NCI-H748 (cell line): ENCODE data around the gene ACSS1.
"Not testable (repeated sequence)": the region's sequence is repeated elsewhere in the genome, so short reads cannot be mapped to it uniquely, and the experiment has no call there.

Source experiments
- DNase-seq: peaks from one replicate; lab custom pipeline; 2025; ENCODE audit not compliant: unreplicated experiment; lab: John Stamatoyannopoulos, UW

Gene ACSS1

DNA sequence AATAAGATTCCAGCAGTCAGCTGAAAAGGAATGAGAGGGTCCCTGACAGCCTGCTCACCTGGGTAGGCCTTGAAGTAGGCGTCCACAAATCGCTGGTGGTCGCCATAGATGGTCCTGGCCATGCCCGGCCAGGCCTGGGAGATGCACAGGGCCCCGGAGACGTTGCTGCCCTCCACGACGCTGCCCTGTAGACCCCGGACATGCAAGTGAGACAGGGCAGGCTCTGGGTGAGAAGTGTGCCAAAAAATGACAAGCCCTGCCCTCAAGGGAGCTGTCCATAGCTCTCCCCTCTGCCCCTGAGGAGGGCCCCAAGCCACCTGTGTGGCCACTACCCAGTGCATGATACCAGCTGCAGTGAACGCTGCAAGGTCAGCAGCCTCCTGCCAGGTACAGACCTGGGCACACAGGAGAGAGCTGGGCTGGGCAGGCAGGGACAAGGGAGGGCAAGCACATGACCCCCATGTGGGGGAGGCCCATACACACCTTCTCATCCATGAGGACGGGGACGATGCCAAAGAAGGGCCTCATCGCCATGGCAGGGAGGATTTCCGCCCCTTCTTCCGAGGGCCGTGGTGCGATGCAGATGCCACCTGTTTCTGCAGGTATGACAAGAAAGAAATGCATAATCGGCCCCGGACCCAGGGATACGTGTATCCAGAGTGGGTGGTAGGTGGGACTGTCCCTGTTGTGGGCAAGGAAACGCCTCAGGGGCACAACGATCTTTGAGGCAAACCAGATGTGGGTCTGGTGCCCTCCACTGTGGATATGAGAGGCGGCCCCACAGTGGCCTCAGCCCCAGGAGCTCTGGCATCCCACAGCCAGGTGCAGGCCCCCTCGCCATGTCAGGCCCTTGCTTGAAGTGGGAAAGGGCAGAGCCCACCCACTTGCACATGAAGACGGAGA, 44.2 kb downstream of the ACSS1 start:
- DNase-seq, result no peak

DNA sequence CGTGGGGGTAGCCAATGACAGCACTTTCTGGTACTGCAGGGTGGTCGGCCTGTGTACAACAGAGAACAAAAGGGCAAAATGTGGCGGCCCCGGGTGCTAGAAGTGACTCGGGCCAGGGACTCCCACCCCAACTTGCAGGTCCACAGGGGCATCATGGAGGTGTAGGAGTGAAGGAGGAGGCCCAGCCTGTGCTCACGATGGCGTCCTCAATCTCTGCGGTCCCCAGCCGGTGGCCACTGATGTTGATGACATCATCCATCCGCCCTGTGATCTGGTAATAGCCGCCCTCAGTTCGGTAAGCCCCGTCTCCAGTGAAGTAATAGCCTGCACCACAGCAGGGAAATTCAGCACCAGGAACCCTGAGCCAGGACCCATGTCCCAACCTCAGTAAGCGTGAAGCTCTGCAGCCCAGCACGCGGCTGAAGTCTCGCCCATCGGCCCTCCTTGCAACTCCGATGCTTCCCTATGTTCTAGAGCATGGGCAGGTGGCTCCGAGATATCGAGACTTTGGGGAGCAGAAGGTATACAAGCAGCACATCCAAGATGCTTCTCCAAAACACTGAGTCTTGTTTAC, 45.2 kb downstream of the ACSS1 start:
- DNase-seq, result no peak

DNA sequence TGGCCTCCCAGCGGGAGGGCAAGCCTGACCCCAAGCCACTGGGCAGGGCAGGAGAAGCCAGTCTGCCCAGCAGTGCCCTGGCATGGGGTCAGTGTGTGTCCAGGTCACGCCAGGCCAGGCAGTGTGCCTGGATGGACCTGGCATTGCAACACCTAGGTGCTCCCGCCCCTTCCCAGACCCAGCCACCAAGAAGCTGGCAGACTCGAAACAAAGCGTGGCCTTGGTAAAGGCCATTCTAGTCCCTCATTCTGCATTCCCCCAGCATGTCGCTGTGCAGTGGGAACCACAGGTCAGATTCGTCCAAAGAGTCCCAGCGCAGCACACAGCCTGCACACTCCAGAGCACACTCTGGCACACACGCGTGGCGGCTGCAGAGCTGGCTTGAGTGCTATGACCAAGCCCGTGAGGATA, 46.1 kb downstream of the ACSS1 start:
- DNase-seq, result no peak

DNA sequence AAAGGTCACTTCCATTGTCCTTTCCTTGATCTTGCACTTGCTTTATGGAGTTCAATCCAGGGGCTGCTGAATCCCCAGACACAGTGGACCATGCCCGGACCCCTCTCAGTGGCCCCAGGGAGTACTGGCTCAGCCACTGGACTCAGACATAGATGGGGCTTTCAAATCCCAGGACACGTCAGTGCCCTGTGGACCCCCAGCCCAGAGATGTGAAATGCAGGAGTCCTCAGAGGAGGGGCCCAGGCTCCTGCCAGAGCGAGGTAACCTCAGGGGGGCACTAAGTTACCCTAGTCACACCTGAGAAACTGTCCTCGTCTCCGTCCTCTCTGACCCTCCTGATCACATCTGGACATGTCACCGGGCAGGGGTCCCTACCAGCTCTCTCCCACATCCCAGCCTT, 46.7 kb downstream of the ACSS1 start:
- DNase-seq, result no peak

DNA sequence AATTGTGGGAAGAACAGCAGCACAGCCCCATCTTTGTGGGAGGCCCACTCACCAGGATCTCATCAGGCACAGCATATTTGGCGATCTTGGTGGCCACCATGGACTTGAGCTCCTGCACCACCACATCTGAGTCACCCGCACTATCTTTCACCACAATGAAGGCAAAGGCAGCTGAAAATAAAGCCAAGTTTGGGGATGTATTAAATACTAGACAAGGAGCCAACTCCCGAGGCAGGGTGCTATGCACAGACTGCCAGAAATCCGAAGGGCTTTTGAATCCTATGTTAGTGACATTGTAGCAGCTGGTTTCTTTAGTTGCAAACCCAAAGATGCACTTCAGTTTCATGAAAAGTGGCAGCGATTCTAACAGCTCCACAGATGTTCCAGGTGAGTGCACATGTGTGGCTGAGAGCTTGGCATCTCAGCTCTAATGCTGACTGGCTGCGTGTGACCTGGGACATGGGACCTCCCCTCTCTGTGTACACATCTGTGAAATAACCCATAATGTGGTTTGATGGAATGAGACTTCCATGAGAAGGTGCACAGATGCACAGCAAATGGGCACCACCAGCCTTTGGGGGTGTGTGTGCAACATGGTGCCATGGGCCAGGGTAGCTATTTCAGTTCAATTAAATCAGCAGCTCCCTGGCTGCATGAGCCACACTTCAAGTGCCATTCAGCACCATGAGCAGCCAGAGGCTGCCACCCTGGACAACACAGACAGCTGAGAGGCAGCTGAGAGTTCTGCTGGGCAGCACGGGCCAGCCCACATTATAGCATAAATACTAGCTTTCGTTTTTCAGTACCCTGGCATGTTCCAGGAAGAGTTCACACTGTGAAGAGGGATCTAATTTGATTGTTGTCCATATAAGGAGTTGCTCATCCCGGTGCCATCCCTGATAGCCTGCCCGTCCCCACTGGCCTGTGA, 48.5 kb downstream of the ACSS1 start:
- DNase-seq, result no peak

DNA sequence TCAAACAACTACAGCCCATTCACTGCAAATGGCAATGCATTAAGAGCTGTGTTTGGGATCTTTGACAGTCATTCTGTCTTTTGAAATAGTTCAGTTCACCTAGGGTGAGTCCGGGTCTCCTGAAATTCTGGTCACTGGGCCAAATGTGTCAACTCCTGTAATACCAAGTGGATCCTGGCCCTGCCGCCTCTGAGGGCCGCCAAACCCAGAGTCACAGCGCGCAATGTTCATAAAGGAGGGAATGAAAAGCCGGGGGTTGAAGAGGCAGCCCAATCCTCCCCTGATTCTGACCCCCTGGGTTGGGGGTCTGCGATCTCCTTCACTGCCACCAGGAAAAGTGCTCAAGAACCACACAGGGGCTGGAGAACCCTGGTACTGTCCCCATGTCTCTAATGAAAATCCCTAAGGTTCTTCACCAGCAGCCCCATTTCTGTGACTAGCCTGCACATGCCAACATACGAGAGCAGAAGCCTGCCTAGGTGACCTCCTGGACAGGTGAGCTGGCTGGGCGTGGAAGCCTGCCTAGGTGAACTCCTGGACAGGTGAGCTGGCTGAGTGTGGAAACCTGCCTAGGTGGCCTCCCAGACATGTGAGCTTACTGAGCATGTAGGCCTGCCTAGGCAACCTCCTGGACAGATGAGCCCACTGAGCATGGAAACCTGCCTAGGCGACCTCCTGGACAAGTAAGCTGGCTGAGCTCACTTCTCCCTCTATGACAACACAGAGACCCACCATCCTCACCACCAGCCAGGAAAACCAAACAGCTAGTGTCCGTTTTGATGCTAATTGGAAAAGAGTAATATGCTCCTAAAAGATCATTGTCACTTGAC, 49.3 kb downstream of the ACSS1 start:
- no peak for DNase-seq

DNA sequence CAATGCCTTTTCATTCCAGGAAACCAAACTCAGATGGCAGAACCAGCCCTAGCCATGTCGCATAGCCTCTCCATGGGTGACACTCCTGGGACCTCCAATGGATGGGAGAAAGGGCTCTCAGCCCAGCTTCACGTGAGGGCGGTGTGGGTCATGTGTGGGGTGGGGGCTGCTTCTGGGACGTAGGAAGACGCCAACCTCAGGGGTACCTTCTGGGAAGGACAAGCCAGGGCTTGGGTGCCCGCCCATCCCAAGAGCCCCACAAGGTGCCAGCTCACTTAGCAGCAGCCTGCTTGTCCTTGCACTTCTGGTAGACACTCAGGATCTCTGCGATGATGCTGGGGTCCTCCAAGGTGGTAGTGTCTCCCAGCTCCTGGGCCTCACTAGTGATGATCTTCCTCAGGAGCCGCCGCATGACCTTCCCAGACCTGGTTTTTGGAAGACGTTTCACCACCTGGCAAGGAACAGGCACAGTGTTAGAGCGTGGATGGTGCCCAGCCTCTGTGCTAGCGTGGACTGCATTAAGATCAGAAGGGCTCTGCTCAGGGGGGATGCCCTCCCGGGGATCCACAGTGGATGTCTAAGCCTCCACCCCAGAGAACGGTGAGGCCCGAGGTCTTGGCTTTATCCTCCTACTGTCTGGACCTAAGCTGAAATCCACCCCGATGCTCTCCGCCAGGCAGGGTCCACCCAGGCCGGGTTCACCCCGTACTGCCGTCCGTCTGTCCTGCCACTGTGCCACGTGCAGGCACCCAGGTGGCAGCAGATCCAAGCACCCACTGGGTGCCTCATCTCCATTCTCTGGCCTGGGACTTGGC, 50.2 kb downstream of the ACSS1 start:
- no peak for DNase-seq

DNA sequence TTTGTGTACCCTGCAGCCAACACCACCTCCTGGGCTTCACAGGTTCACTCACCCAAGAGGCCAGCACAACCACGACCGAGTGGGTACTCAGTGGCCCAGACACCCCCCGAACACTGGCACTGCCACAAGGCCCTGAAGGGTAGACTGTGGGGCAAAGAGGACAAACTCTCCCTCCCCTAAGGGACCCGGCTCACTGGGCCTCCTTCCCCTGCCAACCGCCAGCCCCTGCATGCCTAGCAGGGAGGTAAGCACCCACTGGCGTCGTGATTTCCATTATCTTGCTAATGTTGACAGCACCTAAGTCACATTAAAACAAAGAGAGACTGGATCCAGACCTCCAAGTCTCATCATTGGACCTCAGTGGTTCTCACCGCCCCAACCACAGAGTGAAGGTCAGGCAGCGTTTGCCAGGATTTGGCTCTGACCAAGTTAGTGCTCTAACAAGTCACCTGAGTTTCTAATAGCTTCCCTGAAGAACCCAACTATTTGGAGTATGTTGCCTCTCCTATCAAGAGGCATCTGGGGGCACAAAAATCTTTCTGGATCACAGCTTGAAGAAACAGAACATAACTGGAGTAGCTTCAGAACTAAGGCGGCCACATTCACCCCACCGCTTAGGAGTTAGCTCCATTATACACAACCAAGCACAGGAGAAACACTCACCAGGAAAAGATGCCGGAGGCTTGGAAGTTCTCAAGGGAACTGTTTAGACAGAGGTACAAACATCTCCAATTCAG, 51.3 kb downstream of the ACSS1 start:
- DNase-seq, result no peak

DNA sequence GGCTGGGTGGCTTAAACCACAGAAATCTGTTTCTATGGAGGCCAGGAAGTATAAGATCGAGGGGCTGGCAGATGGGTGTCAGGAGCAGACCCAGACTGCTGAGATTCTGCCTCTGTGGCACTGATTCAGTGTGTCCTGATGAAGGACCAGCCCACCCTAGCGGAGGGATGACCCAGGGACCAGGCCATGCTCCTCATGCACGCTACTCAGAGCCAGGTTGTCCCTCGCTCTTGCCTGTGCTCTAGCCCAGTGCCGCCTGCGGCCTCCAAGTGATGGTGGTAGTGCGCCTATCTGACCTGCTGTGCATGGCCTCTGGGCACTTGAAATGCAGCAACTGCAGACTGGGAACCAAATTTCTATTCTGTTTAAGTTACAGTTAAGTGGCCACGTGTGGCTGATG, 52.3 kb downstream of the ACSS1 start:
- no peak for DNase-seq

DNA sequence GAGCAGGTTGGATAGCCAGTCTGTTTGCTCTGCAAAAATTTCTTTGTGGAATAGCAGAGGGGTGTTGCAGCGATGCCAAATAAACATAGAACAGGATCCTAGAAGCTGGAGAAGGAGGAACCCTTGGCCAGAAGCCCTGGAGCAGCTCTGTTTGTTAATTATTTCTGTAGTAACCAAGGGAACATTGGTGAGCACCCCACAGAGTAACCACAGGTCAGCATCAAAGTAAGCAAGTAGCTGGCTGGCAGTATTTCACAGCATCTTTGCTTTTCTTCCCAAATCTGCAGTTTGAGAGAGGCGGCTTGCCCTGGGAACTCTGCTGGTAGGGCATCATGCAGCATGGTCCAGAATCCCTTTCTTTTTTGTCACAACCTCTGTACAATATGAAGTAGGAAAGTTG, 52.7 kb downstream of the ACSS1 start:
- peak; percentile 44 for DNase-seq

DNA sequence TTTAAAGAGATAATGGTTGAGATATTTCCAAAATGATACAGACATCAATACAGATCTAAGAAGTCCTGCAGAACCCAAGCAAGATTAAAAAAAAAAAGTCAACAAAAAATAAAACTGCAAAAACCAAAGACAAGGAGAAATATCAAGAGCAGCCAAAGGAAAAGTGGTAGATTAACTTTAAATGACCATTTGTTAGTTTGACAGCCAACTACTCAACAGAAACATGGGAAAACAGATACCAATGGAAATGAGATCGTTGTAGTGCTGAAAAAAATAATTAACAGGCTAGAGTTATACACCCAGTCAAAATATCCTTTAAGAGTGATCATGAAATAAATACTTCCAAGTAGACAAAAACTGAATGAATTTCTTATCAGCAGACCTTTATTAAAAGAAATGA, 54.9 kb downstream of the ACSS1 start:
- no peak for DNase-seq

DNA sequence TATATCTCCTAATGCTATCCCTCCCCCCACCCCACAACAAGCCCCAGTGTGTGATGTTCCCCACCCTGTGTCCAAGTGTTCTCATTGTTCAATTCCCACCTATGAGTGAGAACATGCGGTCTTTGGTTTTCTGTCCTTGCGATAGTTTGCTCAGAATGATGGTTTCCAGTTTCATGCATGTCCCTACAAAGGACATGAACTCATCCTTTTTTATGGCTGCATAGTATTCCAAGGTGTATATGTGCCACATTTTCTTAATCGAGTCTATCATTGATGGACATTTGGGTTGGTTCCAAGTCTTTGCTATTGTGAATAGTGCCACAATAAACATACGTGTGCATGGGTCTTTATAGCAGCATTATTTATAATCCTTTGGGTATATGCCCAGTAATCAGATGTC, 56.6 kb downstream of the ACSS1 start:
- not testable (repeated sequence) for DNase-seq

DNA sequence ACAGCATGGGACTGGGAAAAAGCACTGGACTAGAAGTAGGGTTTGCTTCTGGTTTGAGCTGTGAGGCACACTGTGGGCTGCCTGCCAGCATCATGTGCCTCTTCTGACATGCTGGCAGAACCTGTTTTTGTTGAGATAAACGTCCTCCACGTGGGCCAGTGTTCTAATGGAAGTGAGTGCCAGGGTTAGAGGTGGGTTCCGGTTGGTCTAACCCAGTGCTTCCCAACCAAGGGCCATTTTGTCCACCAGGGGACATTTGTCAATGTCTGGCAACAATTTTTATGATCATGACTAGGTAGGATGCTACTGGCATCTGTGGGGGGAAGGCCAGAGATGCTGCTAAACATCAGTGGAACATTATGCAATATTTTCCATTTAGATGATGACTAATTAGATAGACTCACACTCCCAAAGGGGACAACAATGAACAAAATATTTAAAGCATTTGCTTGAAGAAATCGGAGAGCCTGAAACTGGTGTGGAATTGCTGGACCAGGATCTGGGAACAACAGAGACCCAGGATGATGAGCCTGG, 57.6 kb downstream of the ACSS1 start:
- DNase-seq, result peak; percentile 52

DNA sequence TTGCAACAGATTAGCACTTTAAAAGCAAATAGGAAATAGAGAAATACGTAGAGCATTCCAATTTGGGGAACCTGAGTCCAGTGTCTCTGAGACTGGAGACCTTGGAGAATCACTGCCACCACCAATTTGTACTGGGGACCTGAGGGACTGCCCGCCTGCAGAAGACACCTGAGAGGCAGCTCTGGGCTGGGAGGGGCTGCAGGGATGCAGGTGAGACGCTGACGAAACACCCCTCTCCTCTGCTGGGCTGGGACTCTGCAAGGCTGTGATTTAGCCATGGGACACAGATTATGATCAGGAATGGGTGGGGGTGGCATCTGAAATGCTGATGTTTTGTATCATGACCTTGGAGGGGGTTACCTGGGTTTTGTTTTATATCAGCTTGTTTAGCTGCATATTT, 58.4 kb downstream of the ACSS1 start:
- DNase-seq, result no peak

DNA sequence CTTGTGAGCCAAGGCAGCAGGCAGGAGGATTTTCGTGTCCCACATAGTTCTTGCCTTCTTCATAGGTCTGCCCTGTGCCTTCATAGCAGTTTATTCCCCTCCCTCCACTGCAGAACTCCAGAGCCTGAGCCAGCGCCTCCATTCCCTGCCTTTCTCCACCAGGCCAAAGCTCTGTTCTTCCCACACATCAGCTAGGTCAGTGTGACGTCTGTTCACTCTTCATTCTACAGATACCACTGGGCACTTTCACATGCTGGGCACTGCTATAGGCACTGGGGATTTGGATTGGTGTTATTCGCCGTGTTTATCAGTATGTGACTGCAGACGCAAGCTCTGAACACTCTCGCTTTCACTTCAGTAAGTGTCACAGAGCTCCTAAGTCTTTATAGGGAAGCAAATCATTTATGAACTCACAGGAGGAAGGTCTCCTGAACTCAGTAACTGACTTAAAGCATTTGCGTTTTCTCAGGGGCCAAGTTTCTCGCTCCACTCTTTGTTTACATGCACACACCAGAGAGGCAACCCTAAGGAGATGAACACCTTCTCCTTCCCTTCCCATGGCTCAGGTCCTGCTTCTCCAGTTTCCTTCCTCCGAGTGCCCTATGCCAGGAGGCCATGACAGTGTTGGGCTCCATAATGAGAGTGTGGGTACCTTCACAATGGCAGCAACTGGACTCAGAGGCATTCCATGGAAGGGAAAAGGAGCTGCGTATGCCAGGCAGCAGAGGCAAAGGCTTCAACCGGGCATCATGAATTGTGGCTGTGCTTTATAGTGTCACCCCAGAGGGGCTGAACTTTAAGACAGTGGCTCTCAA, 59.1 kb downstream of the ACSS1 start:
- no peak for DNase-seq

DNA sequence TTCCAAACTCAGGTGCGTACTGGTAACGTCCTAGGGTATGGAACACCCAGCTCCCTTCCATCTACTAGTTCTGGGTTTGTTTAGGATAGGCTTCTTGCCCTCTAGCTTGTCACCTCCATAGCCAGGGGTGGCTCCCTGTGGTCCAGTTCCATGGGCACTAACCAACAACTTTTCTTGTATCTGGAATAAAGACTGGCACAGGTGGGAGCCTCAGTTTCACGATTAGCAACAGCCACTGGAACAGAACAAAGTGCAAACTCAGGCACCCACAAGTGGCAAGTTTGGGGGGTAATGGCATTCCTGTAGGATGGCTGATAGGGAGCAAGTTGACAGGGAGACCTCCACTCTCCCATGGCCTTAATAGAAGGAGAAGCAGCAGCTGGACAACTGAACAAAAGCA, 59.8 kb downstream of the ACSS1 start:
- DNase-seq, result no peak

DNA sequence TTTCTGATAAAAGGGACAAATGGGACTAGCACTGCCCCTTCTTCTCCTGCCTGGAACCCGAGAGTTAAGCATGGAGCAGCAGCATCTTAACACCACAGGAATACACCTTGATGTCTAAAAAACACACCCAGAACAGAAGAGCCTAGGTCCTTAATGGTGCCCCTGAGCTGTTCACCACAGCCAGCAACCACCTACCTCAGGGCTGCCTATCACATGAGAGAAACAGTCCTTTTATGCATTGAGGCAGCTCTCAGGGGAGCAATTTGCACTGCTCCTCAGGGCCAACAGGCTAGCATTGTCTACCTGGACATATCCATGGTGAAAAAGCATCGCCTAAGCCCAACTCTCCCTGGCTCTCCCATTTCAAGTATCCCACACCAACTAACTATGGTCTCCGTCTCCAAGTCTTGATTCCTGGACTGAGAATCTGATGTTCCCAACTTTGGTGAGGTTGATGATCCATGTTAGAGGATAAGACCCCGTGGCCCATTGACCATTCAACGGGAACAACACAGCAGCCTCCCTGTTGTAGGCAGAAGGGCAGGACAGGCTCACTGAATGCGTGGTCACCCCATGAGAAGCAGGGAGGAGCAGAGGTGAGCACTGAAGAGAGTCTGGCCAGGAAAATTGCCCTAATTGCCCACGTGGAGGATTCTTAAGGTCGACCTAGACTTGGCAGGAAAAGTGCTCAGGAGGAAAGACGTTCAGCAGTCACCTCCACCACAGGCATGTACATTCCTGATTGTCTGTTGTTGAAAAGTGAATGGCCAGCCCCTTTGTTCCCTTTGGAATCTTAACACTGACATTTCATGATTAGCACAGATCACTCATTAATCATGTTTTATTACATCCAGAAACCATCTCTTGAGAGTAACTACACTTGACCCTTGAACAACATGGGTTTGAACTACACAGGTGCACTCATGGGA, 61.2 kb downstream of the ACSS1 start:
- DNase-seq, result peak; percentile 19
